HEK293 (cell line): Measurements from ENCODE around the gene TTC9B.

Experiments
- CTCF ChIA-PET: fragments of 350-600 bp; formaldehyde crosslinking; extraction: SDS; loops from one replicate; lab custom pipeline; 2021; ENCODE audit warnings: antibody characterized with exemption; lab: Yijun Ruan, JAX
- POLR2A ChIA-PET: fragments of 300-600 bp; formaldehyde crosslinking; extraction: SDS; loops from one replicate; lab custom pipeline; 2020; ENCODE audit warnings: antibody characterized with exemption, inconsistent platforms; lab: Yijun Ruan, JAX
- H3K27ac ChIP-seq: fragments of 200-500 bp; sonication (Bioruptor generic); 2 replicates; pipeline ENCODE4 v1.5.1; 2014; ENCODE audit warnings: low read depth, low read length, control low read depth, inconsistent platforms; ENCODE audit errors: extremely low read depth
- H3K36me3 ChIP-seq, 2 experiments: fragments of 200-500 bp in 1 of 2; sonication (Bioruptor generic) in 1 of 2; 1 replicate in 1 of 2; 2 replicates in 1 of 2; pipeline ENCODE4 v1.5.1; 2014 to 2017; ENCODE audit warnings: inconsistent platforms in 2 of 2, low read length in 2 of 2; ENCODE audit not compliant: control insufficient read depth in 2 of 2, insufficient read depth in 1 of 2
- H3K4me1 ChIP-seq: fragments of 200-500 bp; sonication (Bioruptor generic); 2 replicates; pipeline ENCODE4 v1.5.1; 2014; ENCODE audit warnings: mild to moderate bottlenecking, low read length, inconsistent platforms; ENCODE audit not compliant: control insufficient read depth, insufficient read depth
- H3K4me3 ChIP-seq: 2 replicates; pipeline ENCODE4 v1.5.1; 2011; ENCODE audit warnings: low read depth, mild to moderate bottlenecking, control low read depth, low read length, moderate library complexity
- H3K9me3 ChIP-seq: fragments of 200-500 bp; sonication (Bioruptor generic); 2 replicates; pipeline ENCODE4 v1.5.1; 2014; ENCODE audit warnings: low read depth, low read length, inconsistent platforms; ENCODE audit not compliant: control insufficient read depth, insufficient read depth
- ATF2 ChIP-seq: fragments of 450-650 bp; formaldehyde crosslinking; IDR thresholded peaks from 2 replicates; pipeline ENCODE4 v1.5.1; 2016; ENCODE audit warnings: missing biosample characterization, missing genetic modification characterization, low read depth
- BCL6B ChIP-seq: fragments of 450-650 bp; formaldehyde crosslinking; IDR thresholded peaks from 2 replicates; pipeline ENCODE4 v1.5.1; 2017; ENCODE audit warnings: missing biosample characterization, missing genetic modification characterization
- GLIS1 ChIP-seq: fragments of 450-650 bp; formaldehyde crosslinking; IDR thresholded peaks from 2 replicates; pipeline ENCODE4 v1.5.1; 2016; ENCODE audit warnings: missing biosample characterization, missing genetic modification characterization
- KLF16 ChIP-seq: fragments of 450-650 bp; formaldehyde crosslinking; IDR thresholded peaks from 2 replicates; pipeline ENCODE4 v1.5.1; 2017; ENCODE audit warnings: missing biosample characterization, missing genetic modification characterization
- SP7 ChIP-seq: fragments of 450-650 bp; formaldehyde crosslinking; IDR thresholded peaks from 2 replicates; pipeline ENCODE4 v1.5.1; 2016; ENCODE audit warnings: missing biosample characterization, missing genetic modification characterization
- YY2 ChIP-seq: fragments of 450-650 bp; formaldehyde crosslinking; IDR thresholded peaks from 2 replicates; pipeline ENCODE4 v1.5.1; 2016; ENCODE audit warnings: missing biosample characterization, missing genetic modification characterization
- ZBTB11 ChIP-seq: fragments of 450-650 bp; formaldehyde crosslinking; conservative IDR thresholded peaks from 2 replicates; pipeline ENCODE4 v1.5.1; 2016; ENCODE audit warnings: low read depth, missing biosample characterization, missing genetic modification characterization
- ZBTB7A ChIP-seq: fragments of 450-650 bp; formaldehyde crosslinking; IDR thresholded peaks from 2 replicates; pipeline ENCODE4 v1.5.1; 2016; ENCODE audit warnings: low read depth, missing biosample characterization, missing genetic modification characterization
- ZFHX2 ChIP-seq: fragments of 450-650 bp; formaldehyde crosslinking; conservative IDR thresholded peaks from 2 replicates; pipeline ENCODE4 v1.5.1; 2016; ENCODE audit warnings: missing biosample characterization, missing genetic modification characterization
- ZFP41 ChIP-seq: fragments of 450-650 bp; formaldehyde crosslinking; IDR thresholded peaks from 2 replicates; pipeline ENCODE4 v1.5.1; 2016; ENCODE audit warnings: missing biosample characterization, missing genetic modification characterization, borderline replicate concordance
- ZNF10 ChIP-seq: fragments of 450-650 bp; formaldehyde crosslinking; IDR thresholded peaks from 2 replicates; pipeline ENCODE4 v1.5.1; 2017; ENCODE audit warnings: missing biosample characterization, missing genetic modification characterization
- ZNF2 ChIP-seq: fragments of 450-650 bp; formaldehyde crosslinking; IDR thresholded peaks from 2 replicates; pipeline ENCODE4 v1.5.1; 2016; ENCODE audit warnings: missing biosample characterization, missing genetic modification characterization
- ZNF510 ChIP-seq: fragments of 450-650 bp; formaldehyde crosslinking; IDR thresholded peaks from 2 replicates; pipeline ENCODE4 v1.5.1; 2018; ENCODE audit warnings: mild to moderate bottlenecking, missing genetic modification characterization, missing biosample characterization; ENCODE audit not compliant: insufficient replicate concordance
- ZNF521 ChIP-seq: fragments of 450-650 bp; formaldehyde crosslinking; IDR thresholded peaks from 2 replicates; pipeline ENCODE4 v1.5.1; 2017; ENCODE audit warnings: missing biosample characterization, mild to moderate bottlenecking, missing genetic modification characterization
- ZNF624 ChIP-seq: fragments of 450-650 bp; formaldehyde crosslinking; IDR thresholded peaks from 2 replicates; pipeline ENCODE4 v1.5.1; 2017; ENCODE audit warnings: missing biosample characterization, missing genetic modification characterization
- ZNF677 ChIP-seq: fragments of 450-650 bp; IDR thresholded peaks from 2 replicates; pipeline ENCODE4 v1.5.0; 2018; ENCODE audit warnings: missing biosample characterization, mild to moderate bottlenecking, missing genetic modification characterization, moderate library complexity
- ZNF76 ChIP-seq: fragments of 450-650 bp; formaldehyde crosslinking; IDR thresholded peaks from 2 replicates; pipeline ENCODE4; 2016; ENCODE audit warnings: low read depth, missing biosample characterization, missing genetic modification characterization, borderline replicate concordance
- ZSCAN23 ChIP-seq: fragments of 450-650 bp; formaldehyde crosslinking; IDR thresholded peaks from 2 replicates; pipeline ENCODE4 v1.5.1; 2016; ENCODE audit warnings: missing biosample characterization, missing genetic modification characterization
- TF ChIP-seq, protein P1 (sequence below): fragments of 450-650 bp; formaldehyde crosslinking; IDR thresholded peaks from 2 replicates; pipeline ENCODE4 v1.5.1; 2016; ENCODE audit warnings: missing biosample characterization, missing genetic modification characterization, borderline replicate concordance

Gene TTC9B

GRCh38 chr19:40221858-40222619 is 3.9 kb upstream of the TTC9B start (continued):
- TF ChIP-seq ZFP41 (no peak), YY2 (tag by site-specific recombination) (no peak), ZNF677 (tag by site-specific recombination) (peak; percentile 53), ZNF510 (tag by site-specific recombination) (no peak), ZNF624 (tag by site-specific recombination) (no peak), GLIS1 (no peak), ZNF521 (tag by site-specific recombination) (no peak), ATF2 (no peak), ZNF10 (tag by site-specific recombination) (no peak)
- TF ChIP-seq, all 188 proteins: peak for 22

DNA sequence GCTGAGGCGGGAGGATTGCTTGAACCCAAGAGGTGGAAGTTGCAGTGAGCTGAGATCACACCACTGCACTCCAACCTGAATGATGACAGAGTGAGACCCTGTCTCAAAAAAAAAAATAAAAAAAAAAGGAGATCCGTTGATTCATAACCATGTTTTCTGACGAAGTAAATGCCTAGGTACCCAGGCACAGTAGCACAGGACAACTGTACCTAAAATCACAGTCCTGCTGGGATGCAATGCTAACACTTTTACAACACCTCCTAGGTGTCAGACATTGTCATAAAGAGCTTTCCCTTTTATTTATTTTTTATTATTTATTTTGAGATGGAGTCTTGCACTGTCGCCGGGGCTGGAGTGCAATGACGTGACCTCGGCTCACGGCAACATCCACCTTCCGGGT is 2.5 kb upstream of the TTC9B start:
- ChIA-PET POLR2A (no interaction called here), CTCF (interaction anchor here (0.6 to 5.1 kb wide), 12 partner anchors 9 to 86 kb away, joined by 3 to 52 read pairs (median 6); no protein-coding TSS in a partner anchor)
- peaks cover 18% of the 10 kb centered on the region for H3K4me1 ChIP-seq
- TF ChIP-seq ZFHX2 (tag by site-specific recombination) (no peak), ZBTB11 (tag by site-specific recombination) (0 out of 2 replicates have a peak, but pooled peaks have one; percentile 18), ZNF2 (tag by site-specific recombination) (peak; percentile 96), ZSCAN23 (tag by site-specific recombination) (no peak)
- H3K4me3 ChIP-seq, result no peak overlapping the region
- no peaks in the 10 kb centered on the region; a peak in 1 of 3 replicates for H3K36me3 ChIP-seq
- H3K9me3 ChIP-seq, result peaks cover 3% of the 10 kb centered on the region
- no peak overlapping the region for H3K27ac ChIP-seq

- peak overlapping the region; percentile 24; the same call in 1 of the 2 replicates for H3K27ac ChIP-seq
- H3K4me3 ChIP-seq, result no peak overlapping the region
- peaks cover 18% of the 10 kb centered on the region for H3K4me1 ChIP-seq
- POLR2A ChIA-PET, result interaction anchor here (0.6 to 1.7 kb wide), 3 partner anchors 29 to 129 kb away, joined by 3 to 5 read pairs (median 3); partner anchors contain the start of genes C19orf47 and PLD3
- H3K36me3 ChIP-seq, result no peaks in the 10 kb centered on the region; a peak in 1 of 3 replicates
- peaks cover 3% of the 10 kb centered on the region for H3K9me3 ChIP-seq
- CTCF ChIA-PET, result interaction anchor here (0.6 to 5.1 kb wide), 8 partner anchors 9 to 427 kb away, joined by 3 to 52 read pairs (median 5); no protein-coding TSS in a partner anchor
- TF ChIP-seq SP7 (tag by site-specific recombination) (peak; percentile 98), BCL6B (tag by site-specific recombination) (peak; percentile 16; the same call in 1 of the 2 replicates), ZNF2 (tag by site-specific recombination) (peak; percentile 85), ZBTB7A (tag by site-specific recombination) (no peak), ZNF76 (no peak), KLF16 (tag by site-specific recombination) (0 out of 2 replicates have a peak, but pooled peaks have one; percentile 44)
- TF ChIP-seq, protein P1, sequence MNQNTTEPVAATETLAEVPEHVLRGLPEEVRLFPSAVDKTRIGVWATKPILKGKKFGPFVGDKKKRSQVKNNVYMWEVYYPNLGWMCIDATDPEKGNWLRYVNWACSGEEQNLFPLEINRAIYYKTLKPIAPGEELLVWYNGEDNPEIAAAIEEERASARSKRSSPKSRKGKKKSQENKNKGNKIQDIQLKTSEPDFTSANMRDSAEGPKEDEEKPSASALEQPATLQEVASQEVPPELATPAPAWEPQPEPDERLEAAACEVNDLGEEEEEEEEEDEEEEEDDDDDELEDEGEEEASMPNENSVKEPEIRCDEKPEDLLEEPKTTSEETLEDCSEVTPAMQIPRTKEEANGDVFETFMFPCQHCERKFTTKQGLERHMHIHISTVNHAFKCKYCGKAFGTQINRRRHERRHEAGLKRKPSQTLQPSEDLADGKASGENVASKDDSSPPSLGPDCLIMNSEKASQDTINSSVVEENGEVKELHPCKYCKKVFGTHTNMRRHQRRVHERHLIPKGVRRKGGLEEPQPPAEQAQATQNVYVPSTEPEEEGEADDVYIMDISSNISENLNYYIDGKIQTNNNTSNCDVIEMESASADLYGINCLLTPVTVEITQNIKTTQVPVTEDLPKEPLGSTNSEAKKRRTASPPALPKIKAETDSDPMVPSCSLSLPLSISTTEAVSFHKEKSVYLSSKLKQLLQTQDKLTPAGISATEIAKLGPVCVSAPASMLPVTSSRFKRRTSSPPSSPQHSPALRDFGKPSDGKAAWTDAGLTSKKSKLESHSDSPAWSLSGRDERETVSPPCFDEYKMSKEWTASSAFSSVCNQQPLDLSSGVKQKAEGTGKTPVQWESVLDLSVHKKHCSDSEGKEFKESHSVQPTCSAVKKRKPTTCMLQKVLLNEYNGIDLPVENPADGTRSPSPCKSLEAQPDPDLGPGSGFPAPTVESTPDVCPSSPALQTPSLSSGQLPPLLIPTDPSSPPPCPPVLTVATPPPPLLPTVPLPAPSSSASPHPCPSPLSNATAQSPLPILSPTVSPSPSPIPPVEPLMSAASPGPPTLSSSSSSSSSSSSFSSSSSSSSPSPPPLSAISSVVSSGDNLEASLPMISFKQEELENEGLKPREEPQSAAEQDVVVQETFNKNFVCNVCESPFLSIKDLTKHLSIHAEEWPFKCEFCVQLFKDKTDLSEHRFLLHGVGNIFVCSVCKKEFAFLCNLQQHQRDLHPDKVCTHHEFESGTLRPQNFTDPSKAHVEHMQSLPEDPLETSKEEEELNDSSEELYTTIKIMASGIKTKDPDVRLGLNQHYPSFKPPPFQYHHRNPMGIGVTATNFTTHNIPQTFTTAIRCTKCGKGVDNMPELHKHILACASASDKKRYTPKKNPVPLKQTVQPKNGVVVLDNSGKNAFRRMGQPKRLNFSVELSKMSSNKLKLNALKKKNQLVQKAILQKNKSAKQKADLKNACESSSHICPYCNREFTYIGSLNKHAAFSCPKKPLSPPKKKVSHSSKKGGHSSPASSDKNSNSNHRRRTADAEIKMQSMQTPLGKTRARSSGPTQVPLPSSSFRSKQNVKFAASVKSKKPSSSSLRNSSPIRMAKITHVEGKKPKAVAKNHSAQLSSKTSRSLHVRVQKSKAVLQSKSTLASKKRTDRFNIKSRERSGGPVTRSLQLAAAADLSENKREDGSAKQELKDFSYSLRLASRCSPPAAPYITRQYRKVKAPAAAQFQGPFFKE (tag by site-specific recombination), result no peak
Measured at GRCh38 chr19:40219721-40220276, 1.6 kb upstream of the TTC9B start.
